GM19099 (cell line): Measurements from ENCODE around the gene ASTN2.

Source experiments
- POLR2A ChIP-seq: IDR thresholded peaks from 3 replicates; pipeline ENCODE4 v1.6.1; 2011; ENCODE audit warnings: low read depth; ENCODE audit not compliant: insufficient read length; ENCODE audit errors: extremely low read depth

Gene ASTN2

DNA sequence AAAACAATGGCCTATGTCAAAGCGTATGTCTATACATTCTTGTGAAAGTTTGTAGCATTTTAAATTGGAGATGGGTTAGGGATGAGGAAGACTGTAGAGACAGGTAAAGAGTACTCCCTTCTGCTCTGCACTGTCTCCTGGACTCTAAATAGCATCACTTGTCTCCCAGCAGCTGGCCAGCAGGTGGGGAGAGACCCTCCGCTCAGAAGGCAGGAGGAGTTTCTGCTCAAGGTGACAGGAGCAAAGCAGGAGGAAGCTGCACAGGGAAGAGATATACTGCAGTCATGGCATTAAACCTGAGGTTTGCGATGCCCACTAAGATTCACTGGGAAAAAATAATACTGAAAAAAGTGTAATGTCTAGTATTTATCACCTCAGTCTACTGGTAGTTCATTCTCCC lies 10.7 kb upstream of the ASTN2 start:
- TF ChIP-seq POLR2A: no peak

DNA sequence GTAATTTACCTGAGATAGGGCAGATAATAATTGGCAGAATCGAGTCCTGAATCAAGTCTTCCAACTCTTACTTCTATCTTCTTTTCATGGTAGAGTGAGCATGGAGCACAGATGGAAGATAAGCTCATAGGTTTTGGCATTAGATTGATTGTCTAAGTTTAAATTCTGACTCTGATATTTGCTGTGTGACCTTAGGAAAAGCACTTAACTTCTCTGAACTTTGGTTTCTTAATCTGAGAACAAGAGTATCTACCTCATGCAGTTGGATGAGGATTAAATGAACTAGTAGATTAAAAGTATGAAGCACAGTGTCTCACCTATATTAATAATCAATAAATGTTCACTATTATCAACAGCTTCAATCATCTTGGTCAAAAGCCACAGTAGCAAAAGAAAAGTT lies 9.4 kb upstream of the ASTN2 start:
- TF ChIP-seq POLR2A: no peak

DNA sequence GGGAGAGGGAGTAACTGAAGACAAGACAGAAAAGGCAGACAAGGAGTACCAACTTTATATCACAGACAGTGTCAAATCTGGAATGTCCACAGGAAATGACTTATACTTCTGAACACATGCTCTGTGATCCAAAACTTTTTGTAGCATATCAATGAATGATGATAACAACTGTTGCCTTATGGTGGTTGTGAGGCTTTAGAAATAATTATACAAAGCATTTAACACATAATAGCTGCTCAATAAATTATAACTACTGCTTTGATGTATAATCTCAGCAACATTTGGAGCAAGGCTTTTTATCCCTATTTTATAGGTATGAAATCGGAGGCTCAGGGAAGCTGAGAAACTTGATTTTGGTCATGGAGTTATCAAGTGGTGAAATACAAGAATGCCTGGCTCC lies 3.3 kb upstream of the ASTN2 start:
- TF ChIP-seq POLR2A: no peak

DNA sequence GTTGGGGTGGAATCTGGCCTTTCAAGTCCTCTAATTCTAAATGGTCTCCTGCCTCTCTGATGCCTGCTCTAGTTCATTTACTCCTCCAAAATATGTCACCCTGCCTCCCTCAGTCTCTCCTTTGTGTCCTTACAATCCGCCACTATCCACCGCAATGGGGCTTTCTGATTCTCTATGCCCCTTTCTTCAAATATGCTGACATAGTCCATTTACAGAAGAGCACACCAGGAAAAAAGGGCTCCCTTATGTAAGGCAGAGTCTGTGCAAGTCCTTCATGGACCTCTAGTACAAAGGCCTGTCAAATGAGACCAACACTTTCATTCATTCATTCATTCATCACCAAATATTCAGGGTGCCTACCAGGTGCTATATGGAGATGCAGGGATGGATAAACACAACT lies 2.0 kb upstream of the ASTN2 start:
- no peak for TF ChIP-seq POLR2A

DNA sequence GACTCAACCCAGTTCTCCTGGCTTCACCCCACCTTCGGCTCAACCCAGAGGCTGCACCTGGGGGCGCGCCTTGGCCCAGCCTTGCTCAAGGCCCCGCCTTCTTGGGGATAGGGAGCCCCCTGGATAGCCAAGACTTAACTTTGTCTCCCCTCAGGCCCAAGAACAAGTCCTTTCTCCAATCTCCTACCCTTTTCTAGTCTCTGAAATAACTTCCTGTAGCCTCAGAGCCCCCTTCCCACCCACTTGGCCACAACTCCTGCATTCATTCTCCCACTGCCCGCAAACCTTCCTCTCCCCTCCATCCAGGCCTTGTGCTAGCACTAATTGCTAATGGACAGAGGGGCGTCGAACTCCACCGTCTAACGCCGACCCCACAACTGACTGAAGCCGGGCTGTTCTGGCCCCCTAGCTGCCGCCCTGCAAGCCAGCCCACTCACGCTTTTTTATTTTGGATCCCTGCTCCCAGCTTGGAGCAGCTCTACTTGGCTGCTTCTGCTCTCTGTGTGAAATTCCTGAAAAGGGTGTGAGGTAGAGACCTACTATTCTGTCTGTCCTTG lies 579 bp upstream of the ASTN2 start:
- no peak for TF ChIP-seq POLR2A

DNA sequence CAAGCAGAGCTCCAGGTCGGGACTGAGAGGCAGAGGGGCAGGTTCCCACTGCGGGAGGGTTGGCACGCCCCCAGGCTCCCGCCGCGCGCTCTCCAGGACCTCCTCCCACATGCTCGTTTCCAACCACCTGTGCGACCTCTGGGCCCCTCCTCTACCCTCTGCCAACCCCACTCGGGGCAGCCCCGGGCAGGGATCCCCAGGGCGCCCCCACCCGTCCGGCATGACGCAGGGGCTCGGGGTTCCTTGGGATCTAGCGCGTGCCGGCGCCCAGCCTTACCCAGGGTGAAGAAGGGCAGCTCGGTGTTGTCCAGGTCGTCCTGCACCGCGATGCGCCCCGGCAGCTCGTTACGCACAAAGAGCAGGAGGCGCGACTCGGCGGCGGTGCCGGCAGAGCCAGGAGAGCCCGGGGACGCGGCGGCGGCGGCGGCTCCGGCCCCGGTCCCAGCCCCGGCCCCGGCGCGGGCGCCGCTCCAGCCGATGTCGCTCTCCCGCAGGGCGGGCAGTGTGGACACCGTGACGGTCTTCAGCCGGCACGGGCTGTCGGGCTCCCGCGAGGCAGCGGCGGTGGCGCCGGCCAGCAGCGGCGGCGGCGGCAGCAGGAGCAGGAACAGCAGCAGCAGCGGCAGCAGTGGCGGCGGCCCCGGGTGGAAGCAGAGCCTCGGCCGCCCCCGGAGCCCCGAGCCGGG lies 494 bp downstream of the ASTN2 start:
- TF ChIP-seq POLR2A: no peak

DNA sequence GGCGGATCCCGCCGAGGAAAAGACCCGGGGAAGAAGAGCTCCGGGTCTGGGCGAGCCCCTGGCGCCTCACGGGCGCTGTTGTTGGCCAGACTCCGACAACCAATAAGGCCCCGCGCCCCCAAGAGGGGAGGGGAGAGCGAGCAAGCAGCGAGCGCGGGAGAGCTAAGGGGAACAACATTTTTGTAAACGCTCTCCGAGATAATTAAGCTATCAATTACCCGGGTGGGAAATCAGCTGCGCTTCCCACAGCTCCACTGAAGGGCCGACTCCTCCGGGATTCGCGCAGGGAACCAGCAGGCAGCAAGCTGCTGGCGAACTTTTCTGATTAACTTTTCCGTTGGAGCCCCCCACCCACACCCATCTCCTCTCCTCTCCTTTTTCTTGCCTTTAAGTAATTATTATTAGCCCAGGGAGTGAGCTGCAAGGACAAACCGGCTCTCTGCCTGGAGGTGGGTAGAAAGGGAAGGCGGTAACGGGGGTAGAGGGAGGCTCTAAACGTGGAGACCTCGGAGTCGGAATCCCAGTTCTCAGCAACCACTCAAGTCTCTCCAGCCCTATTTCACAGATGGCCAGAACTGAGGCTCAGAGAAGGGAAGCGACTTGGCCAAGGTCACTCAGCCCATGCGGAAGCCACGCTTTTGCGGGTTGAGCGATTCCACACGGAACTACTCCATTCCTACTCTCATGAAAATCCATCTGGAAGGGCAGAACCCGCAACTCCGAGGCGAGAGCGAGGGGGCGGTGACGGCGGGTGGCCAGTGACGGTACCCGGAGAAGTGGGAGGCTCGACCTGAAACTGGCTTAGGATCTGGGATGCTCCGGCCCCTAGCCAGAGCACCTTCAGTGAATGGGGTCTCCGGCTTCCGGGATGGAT lies 1.3 kb downstream of the ASTN2 start:
- TF ChIP-seq POLR2A: no peak

DNA sequence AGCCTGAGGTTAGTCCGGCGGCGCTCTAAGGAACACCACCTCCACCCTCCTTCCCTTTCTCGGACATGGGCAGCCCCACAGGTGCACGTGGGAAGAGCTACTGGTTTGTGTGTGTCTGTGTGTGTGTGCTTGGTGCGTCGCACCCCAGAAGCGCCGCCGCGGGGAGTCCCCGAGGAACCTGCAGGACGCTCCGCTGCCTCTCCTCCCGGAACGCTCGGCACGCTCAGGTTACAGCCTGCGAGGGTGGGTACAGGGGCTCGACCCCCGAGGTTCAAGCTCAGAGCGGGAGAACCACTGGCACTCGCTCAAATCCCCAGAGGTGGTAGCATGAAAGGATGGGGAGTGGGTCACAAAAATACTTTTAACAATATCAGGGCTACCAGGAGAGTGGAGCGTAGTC lies 2.0 kb downstream of the ASTN2 start:
- no peak for TF ChIP-seq POLR2A

DNA sequence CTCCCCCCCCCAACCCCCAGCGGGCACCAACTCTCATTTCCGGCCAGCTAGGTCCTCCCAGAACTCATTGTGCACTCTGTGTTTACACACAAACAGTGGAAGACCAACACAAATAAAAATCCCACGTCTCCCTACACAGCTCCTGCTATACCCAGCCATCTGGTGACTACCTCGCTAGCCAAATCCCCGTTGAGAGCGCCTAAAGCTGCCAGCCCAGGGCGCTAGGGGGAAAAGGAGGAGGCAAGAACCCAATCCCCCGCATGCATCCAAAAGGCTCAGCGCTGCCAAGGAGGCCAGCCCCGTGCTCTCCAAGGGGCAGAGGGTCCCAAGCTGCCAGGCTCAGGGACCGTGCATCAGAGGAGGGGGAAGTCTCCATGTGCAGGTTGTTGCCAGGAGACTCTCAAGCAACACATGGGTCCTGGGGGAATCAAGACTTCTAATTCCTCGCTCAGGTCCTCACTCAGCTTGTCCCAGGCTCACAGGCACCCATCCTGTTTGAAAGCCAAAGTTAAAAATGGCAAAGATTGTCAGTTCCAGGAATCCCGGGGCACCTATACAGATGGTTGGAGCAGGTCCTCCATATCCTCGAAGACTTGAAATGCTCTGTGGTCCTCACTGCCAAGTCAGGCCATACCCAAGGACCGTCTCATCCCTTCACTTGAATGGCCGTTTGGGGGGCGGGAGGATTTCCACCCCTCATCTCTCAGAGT lies 2.7 kb downstream of the ASTN2 start:
- TF ChIP-seq POLR2A: no peak

DNA sequence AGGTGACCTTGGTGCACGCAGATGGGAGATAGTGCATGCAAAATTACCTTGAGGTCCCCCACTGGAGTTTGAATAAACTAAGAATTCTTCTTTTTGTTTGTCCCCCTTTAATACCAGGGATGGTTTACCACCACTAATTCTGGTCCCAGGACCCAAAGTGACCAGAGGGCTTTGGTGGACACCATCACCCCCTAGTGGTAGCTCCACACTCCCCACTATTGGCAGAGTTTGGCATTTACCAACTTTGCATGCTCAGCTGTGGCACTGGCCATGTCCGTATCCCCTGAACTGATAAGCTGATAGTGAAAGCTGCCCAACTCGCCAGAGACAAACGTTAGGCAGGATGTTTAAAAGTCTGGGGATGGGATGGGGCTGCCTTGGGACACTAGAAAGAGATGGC lies 3.3 kb downstream of the ASTN2 start:
- no peak for TF ChIP-seq POLR2A

DNA sequence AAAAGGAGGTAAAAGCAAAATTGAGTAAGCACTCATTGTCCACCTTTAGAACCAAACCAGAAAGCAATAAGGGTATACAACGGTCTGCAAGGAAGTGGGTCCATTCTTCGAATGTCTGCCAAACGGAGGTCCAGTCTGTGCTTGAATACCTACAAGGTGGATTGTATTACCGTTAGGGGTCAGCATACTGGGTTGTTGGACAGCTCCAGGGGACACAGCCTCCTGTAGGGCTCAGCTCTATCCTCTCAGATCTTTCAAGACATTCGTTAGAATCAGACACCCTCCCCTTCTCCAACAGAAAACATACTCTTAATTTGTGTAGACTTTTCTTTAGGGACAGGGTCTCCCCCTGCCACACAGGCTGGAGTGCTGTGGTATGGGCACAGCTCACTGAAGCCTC lies 5.5 kb downstream of the ASTN2 start:
- TF ChIP-seq POLR2A: no peak

DNA sequence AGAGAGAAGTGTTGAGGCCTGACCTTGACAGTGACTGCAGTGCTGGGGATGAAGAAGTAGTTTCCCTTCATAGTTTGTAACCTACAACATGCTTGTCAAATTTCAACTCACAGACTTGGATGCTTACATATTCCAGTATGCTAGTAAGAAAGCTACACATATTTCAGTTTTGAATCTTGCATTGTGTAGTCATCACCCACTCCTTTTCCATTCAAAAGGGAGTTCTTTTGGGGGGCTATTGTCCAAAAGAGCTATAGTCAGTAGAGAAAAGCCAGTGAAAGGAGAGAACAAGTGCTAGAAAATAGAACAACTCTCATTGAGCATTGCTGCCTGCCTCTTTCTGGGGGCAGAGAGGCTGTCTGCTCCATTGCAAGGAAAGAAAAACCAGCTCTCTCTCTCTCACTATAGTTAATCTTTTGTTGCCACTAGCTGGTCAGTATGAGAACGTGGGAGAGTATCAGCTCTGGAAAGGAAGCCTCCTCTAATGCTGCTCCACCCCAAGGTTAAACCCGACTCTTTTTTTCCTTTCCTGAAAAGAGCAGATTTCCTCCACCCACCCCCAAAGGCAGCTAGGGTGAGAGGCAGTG lies 7.3 kb downstream of the ASTN2 start:
- no peak for TF ChIP-seq POLR2A

DNA sequence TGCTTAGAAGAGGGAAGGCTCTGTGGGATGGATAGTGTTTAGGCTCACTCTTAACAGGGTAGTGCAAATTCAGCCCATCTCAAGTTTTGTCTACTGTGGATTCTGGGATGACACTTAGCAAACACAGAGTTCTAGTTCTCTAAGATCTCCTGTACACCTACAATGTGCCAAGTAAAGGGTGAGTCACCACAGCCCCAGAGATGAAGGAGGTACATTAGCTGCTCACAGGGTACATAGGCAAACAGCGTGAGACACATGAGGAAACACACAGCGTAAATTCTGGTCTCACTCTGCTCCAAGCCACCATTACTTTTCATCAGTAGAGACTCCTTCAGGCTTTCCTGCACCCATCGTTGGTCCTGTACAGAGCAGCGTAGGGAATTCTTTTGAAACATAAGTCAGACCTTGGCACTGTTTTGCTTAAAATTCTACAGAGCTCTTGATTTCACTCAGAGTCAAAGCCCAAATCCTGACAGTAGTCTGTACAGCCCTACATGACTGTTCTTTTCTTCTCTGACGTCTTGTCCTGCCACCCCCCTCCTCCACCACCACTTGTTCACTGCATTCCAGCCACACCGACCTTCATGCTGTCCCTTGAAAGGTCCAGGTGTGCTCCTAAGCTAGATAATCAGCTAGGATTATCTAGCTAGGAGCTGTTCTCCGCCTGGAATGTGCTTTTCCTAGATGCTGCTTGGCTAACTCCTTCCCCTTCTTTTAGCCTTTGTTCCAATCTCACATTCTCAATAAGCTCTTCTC lies 8.7 kb downstream of the ASTN2 start:
- no peak for TF ChIP-seq POLR2A

DNA sequence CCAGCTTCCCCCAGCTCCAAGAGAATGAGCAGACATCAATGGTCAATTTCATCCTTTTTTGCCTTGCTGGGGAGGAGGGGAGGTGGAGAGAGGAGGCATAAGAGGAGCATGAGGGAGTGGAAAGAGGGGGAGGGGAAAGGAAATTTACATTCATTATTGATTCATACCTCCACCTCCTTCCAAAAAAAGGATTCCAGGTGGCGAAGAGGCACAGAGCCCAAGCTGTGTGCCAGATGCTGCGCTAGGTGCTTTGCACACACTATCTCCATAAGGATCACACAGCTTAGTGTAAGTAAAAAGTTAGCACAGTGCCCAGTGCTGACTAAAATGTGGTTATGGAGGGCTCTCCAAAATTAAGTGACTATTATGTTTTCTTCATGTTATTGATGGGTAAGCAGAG lies 11.0 kb downstream of the ASTN2 start:
- TF ChIP-seq POLR2A: no peak

DNA sequence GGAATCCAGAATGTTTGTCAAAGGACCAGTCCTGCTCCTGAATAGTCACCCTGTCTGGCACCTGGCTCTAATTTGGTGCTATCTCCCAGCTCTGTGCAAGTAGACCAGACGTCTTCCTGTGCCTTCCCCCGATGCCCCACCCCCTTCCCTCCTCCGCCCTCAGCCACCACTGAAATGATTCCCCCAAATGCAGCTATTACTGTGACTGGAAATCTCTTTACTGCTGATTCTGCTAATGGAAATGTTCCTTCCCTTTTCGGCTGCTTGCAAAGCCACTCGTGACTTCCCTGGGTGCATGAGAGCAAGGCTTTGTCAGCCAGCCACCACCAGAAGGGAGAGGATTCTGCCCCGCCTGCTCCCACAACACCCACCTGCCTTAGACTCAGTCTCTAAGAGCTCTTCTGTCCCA lies 11.4 kb downstream of the ASTN2 start:
- TF ChIP-seq POLR2A: no peak

DNA sequence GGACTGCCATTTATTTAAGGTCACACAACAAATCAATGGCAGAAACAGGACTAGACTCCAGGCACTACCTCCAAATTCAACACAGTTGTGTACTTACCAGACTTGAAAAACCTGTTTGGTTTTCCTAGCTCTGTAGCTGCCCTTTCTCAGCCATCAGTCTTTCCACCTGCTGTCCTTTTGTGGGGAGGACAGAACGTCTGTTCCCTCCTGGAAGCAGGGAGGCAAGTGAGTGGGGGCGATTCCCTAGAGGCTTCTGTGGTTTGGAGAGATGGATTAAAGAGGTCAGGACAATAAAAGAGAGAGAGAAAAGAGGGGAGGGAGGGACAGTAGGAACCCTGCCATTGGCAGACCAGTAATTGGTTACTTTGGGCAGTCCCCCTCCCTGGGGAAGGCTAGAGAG lies 14.7 kb downstream of the ASTN2 start:
- TF ChIP-seq POLR2A: no peak
